ENCODE data around the gene DOLPP1.
A peak's percentile ranks its signal among the peaks of the same experiment; 100 is the strongest.

The DOLPP1 gene

DNA sequence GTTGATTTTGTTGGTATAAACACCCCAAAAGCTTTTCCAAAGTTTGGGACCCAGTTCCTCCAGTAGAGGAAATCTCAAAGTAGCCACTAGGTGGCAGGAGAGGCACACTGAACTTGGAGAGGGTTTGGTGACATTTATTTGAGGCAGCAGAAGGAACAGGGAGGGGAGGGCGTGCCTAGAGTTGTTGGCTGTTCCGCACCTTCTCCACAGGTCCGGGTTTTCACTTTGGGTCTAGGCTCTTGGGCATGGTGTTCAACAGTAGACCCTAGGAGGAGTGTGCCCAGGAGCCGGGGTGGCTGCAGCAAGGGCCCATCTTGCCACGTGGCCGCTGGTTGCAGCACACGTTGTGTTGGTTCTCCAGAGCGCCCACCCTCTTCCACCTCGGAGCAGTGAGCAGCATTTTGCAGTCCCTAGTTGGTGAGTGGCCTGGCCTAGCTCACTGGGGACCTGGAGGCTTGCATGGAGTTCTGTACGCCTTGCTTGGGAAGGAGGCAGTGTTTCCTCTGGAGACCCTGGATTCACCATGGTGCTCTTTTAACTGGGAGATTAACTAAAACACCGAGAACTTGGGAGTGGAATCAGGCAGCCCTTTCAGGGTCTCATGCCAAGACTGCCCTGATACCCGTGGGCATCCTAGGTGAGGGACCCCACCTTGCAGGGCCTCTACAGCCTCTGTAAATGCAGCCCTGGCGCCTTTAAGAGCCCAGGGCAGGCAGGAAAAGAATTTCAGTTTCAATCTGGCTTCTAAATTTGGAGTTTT, 58.5 kb downstream of the DOLPP1 start:
- peak; percentile 81 for DNase-seq (ENCODE audit: low spot score)

DNA sequence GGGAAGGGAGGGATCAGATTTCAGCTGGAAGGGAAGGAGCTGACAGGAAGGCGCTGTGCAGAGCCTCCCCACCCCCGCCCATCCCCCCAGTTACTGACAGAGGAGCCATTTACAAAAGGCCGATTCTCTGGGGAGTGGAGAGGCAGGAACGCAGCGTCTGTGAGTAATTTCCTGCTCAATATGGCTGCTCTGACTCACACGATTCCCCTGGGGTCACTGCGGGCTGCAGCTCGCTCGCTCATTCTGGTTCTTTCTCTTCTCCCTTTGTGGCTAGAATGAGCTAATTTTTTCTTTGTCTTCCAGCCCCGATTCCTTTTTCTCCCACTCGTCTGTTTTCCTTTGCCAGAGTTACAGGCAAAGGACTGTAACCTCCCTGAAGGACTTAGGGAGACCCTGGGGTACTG, 59.1 kb downstream of the DOLPP1 start:
- peak; percentile 84 for DNase-seq (ENCODE audit: low spot score)
